MM.1S (cell line): ENCODE measurements around the gene RNF126.

Source experiments
- DNase-seq: peaks from one replicate; pipeline ENCODE4 v3.0.0-alpha.2; 2015
- H2AFZ ChIP-seq: fragments of 300-600 bp; sonication (generic); 2 replicates; pipeline ENCODE4 v1.6.0; 2016; ENCODE audit warnings: antibody characterized with exemption, low read length
- H3F3A ChIP-seq: fragments of 300-600 bp; sonication (generic); 2 replicates; pipeline ENCODE4 v1.6.1; 2016; ENCODE audit warnings: mild to moderate bottlenecking, antibody characterized with exemption, low read length, moderate library complexity, mixed read lengths; ENCODE audit not compliant: insufficient read depth
- H3K27ac ChIP-seq: fragments of 300-600 bp; sonication (generic); 2 replicates; pipeline ENCODE4 v1.5.1; 2016; ENCODE audit warnings: mild to moderate bottlenecking, low read length
- H3K27me3 ChIP-seq: fragments of 300-600 bp; sonication (generic); replicated peaks from 2 replicates; pipeline ENCODE4 v1.6.0; 2016; ENCODE audit warnings: low read length; ENCODE audit not compliant: insufficient read depth
- H3K36me3 ChIP-seq: fragments of 300-600 bp; sonication (generic); replicated peaks from 2 replicates; pipeline ENCODE4 v1.6.1; 2016; ENCODE audit warnings: mild to moderate bottlenecking, low read length, mixed read lengths; ENCODE audit not compliant: insufficient read depth
- H3K4me1 ChIP-seq: fragments of 300-600 bp; sonication (generic); 2 replicates; pipeline ENCODE4 v1.6.1; 2016; ENCODE audit warnings: low read length, mixed read lengths
- H3K4me2 ChIP-seq: fragments of 300-600 bp; sonication (generic); 2 replicates; pipeline ENCODE4 v1.6.0; 2016; ENCODE audit warnings: low read depth, low read length
- H3K4me3 ChIP-seq: fragments of 300-600 bp; sonication (generic); 2 replicates; pipeline ENCODE4 v1.5.1; 2016; ENCODE audit warnings: low read length, mixed read lengths
- H3K79me2 ChIP-seq: fragments of 300-600 bp; sonication (generic); 2 replicates; pipeline ENCODE4 v1.6.1; 2016; ENCODE audit warnings: mixed run types, low read length, mixed read lengths
- H3K9ac ChIP-seq: fragments of 300-600 bp; sonication (generic); 2 replicates; pipeline ENCODE4 v1.6.1; 2016; ENCODE audit warnings: low read length, mixed read lengths
- H3K9me2 ChIP-seq: fragments of 300-600 bp; sonication (generic); replicated peaks from 2 replicates; pipeline ENCODE4 v1.6.1; 2016; ENCODE audit warnings: mild to moderate bottlenecking, low read length, mixed read lengths; ENCODE audit not compliant: insufficient read depth
- H3K9me3 ChIP-seq: fragments of 300-600 bp; sonication (generic); replicated peaks from 2 replicates; pipeline ENCODE4 v1.6.1; 2016; ENCODE audit warnings: mild to moderate bottlenecking, low read length, mixed read lengths; ENCODE audit not compliant: insufficient read depth
- H4K20me1 ChIP-seq: fragments of 300-600 bp; sonication (generic); 2 replicates; pipeline ENCODE4 v1.6.1; 2016; ENCODE audit warnings: mild to moderate bottlenecking, low read length, moderate library complexity, mixed read lengths; ENCODE audit not compliant: insufficient read depth
- EZH2 ChIP-seq: fragments of 300-600 bp; sonication (generic); optimal IDR thresholded peaks from 2 replicates; pipeline ENCODE3; 2017; ENCODE audit warnings: low read depth, mild to moderate bottlenecking, antibody characterized with exemption, low read length, mixed read lengths
- EZH2phosphoT487 ChIP-seq: fragments of 300-600 bp; sonication (generic); IDR thresholded peaks from 2 replicates; pipeline ENCODE4 v1.6.1; 2018; ENCODE audit warnings: antibody characterized with exemption, low read length
- TF ChIP-seq, protein P1 (sequence below): fragments of 300-600 bp; sonication (generic); IDR thresholded peaks from 2 replicates; pipeline ENCODE4 v1.5.1; 2016; ENCODE audit warnings: antibody characterized with exemption, low read length, mixed read lengths

Gene RNF126

DNA sequence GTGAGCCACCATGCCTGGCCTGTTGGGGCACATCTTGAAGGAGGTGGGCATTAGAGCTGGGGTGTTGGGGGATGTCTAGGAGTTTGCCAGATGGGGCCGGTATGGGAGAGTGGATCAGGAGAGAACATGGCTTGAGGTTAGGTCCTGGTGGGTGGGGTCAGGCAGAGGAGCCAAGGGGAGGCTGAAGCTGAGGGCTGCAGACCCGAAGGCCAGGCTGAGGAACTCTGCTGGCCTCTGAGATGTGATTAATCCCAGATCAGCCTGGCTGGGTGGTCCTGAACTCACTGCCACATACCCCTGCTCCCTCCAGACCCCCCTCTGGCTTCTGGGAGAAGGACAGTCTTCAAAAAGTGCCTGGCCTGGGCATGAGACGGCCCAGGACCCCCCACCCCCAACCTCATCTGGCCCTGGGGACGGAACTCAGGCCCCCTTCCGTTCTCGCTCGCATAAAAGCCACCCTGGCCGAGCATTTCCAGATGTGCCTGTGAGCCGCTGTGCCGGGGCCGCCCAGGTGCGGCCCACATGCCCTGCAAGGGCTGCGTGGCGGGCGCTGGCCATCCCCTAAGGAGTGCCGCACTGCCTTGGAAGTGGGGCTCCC lies 15.9 kb upstream of the RNF126 start:
- Histone ChIP-seq H3F3A (no peaks in the 10 kb centered on the region), H3K9me2 (no peaks in the 10 kb centered on the region), H2AFZ (no peak overlapping the region), H3K27me3 (peaks cover 49% of the 10 kb centered on the region), H3K4me2 (no peak overlapping the region), H3K27ac (no peak overlapping the region), H3K9me3 (no peaks in the 10 kb centered on the region), H4K20me1 (no peaks in the 10 kb centered on the region), H3K79me2 (no peaks in the 10 kb centered on the region), H3K36me3 (no peaks in the 10 kb centered on the region), H3K4me3 (no peak overlapping the region), H3K9ac (no peak overlapping the region), H3K4me1 (no peaks in the 10 kb centered on the region)
- DNase-seq, result no peak
- TF ChIP-seq EZH2 (no peak), EZH2phosphoT487 (no peak)
- TF ChIP-seq, protein P1, sequence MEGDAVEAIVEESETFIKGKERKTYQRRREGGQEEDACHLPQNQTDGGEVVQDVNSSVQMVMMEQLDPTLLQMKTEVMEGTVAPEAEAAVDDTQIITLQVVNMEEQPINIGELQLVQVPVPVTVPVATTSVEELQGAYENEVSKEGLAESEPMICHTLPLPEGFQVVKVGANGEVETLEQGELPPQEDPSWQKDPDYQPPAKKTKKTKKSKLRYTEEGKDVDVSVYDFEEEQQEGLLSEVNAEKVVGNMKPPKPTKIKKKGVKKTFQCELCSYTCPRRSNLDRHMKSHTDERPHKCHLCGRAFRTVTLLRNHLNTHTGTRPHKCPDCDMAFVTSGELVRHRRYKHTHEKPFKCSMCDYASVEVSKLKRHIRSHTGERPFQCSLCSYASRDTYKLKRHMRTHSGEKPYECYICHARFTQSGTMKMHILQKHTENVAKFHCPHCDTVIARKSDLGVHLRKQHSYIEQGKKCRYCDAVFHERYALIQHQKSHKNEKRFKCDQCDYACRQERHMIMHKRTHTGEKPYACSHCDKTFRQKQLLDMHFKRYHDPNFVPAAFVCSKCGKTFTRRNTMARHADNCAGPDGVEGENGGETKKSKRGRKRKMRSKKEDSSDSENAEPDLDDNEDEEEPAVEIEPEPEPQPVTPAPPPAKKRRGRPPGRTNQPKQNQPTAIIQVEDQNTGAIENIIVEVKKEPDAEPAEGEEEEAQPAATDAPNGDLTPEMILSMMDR, result no peak

DNA sequence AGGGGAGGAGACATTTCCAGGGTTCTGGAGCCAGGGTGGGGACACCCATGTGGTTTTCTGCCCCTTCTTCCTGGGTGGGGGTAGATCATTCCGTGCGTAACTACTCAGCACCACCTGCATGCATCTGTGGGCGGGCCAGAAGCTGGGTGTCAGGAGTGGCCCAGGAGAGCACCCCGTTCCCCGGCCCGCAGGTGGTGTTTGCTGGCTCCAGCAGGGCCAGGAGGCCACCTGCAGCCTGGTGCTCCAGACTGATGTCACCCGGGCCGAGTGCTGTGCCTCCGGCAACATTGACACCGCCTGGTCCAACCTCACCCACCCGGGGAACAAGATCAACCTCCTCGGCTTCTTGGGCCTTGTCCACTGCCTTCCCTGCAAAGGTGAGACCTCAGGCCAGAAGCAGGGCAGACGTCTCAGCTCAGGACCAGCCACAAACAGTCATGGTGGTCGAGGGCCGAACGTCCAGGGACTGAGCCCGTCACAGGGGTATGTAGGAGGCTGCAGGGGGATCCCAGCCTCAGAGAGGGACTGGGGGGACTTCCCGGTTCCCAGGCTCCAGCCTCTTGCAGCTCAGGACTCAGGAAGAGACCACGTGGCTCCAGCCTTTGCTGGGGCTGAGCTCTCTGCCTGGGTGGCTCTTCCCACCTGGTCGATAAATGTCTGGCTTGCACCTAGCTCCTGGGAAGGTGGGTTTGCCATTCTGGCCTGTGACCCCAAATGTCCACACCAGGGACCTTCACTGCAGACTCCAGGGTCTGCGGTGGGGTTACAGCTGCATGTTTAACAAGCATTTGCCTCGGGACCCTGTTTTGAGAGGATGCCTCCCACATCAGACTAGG lies 14.8 kb upstream of the RNF126 start:
- Histone ChIP-seq H3K9me2 (no peaks in the 10 kb centered on the region), H3K9ac (no peak overlapping the region), H3K4me3 (no peak overlapping the region), H3K27me3 (peaks cover 49% of the 10 kb centered on the region), H3K36me3 (no peaks in the 10 kb centered on the region), H3K9me3 (no peaks in the 10 kb centered on the region), H3F3A (no peaks in the 10 kb centered on the region), H3K4me1 (no peaks in the 10 kb centered on the region), H3K27ac (no peak overlapping the region), H2AFZ (no peak overlapping the region), H3K4me2 (no peak overlapping the region), H3K79me2 (no peaks in the 10 kb centered on the region), H4K20me1 (no peaks in the 10 kb centered on the region)
- no peak for DNase-seq
- TF ChIP-seq, protein P1, result no peak
- no peak for TF ChIP-seq EZH2phosphoT487
- no peak for TF ChIP-seq EZH2

GRCh38 chr19:677201-677600 lies 14.2 kb upstream of the RNF126 start:
- Histone ChIP-seq H3K4me3 (no peak overlapping the region), H3K27ac (no peak overlapping the region), H2AFZ (no peak overlapping the region), H3K4me2 (no peak overlapping the region), H3K9me3 (no peaks in the 10 kb centered on the region), H3K4me1 (no peaks in the 10 kb centered on the region), H3K79me2 (no peaks in the 10 kb centered on the region), H3K9me2 (no peaks in the 10 kb centered on the region), H3F3A (no peaks in the 10 kb centered on the region), H3K36me3 (no peaks in the 10 kb centered on the region), H4K20me1 (no peaks in the 10 kb centered on the region), H3K9ac (no peak overlapping the region), H3K27me3 (peaks cover 50% of the 10 kb centered on the region)
- no peak for DNase-seq
- TF ChIP-seq EZH2, result no peak
- TF ChIP-seq EZH2phosphoT487, result no peak
- TF ChIP-seq, protein P1, result no peak
